HG03442 (cell line): ENCODE data around the gene RNF13.
"Not testable (repeated sequence)": the region's sequence is repeated elsewhere in the genome, so short reads cannot be mapped to it uniquely, and the experiment has no call there.

Experiments
- ATAC-seq: cut with Tn5 transposase; IDR thresholded peaks from one replicate; pipeline ENCODE4 v1.9.1; 2021; ENCODE audit warnings: mild to moderate bottlenecking, moderate library complexity; ENCODE audit not compliant: unreplicated experiment

The RNF13 gene

DNA sequence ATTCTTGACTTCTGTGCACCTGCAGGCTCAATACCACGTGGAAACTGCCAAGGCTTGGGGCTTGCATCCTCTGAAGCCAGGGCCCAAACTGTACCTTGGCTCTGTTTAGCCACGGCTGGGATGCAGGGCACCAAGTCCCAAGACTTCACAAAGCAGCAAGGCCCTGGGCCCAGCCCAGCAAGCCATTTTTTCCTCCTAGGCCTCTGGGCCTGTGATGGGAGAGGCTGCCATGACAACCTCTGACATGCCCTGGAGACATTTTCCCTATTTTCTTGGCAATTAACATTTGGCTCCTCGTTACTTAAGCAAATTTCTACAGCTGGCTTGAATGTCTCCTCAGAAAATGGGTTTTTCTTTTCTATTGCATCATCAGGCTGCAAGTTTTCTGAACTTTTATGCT lies 25.5 kb downstream of the RNF13 start:
- not testable (repeated sequence) for ATAC-seq

DNA sequence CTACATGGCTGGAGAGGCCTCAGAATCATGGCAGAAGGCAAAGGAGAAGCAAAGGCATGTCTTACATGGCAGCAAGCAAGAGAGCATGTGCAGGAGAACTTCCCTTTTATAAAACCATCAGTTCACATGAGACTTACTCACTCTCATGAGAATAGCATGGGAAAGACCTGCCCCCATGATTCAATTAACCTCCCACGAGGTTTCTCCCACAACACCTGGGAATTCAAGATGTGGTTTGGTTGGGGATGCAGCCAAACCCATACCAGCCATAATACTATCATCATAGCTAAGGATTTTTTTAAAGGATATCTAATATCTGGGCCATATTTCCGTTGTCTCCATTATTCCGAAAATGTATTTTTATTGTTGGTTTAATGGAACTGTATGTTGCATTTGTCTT lies 26.5 kb downstream of the RNF13 start:
- not testable (repeated sequence) for ATAC-seq

DNA sequence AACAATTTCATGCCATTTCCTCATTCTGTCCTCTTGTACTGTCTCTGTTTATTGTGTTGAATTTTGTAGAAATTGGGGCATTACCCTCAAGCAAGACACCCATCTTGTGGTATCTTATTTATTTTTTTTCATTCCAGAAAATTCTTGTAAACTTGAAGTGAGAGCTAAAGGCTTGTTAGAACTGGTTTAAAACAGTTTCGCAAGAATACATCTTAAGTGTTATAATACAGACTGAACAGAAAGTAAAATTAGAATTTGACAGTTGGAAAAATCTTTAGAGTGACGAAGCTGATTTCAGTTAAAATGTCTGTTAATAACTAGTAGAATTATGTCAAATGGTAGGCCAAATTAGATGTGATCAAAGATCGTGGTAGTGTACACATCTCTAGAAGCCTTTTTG lies 26.9 kb downstream of the RNF13 start:
- no peak for ATAC-seq

DNA sequence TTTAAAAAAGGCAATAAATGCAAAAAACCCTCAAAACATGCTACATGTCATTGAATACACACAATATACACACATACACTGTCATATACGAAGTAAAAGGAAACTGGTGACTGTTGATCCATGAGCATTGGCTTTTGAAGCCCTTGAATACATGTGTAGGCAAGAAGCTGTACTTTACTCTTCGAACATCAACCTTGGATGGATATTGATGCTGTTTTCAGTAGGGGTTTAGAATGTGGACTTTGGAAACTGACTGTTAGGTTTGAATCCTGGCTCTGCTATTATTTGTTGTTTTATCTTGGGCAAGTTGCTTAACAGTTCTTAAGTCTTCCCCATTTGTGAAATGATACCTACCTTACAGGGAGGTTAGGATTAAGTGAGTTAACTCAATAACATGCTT lies 30.5 kb downstream of the RNF13 start:
- no peak for ATAC-seq

DNA sequence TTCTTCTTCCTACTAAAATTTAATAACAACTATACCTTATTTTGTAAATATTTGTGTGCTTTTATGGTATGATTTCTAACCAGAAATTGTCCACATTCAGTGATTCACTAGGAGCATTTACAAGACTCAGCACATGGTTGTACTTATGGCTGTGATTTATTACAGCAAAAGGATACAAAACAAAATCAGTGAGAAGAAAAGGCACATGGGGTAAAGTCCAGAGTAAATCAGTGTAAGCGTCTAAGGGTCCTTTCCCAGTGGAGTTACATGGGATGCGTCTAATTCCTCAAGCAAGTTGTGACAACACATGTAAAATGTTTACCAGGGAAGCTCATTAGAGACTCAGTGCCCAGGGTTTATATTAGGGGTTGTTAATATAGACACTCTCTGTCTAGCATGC lies 31.1 kb downstream of the RNF13 start:
- ATAC-seq, result no peak

DNA sequence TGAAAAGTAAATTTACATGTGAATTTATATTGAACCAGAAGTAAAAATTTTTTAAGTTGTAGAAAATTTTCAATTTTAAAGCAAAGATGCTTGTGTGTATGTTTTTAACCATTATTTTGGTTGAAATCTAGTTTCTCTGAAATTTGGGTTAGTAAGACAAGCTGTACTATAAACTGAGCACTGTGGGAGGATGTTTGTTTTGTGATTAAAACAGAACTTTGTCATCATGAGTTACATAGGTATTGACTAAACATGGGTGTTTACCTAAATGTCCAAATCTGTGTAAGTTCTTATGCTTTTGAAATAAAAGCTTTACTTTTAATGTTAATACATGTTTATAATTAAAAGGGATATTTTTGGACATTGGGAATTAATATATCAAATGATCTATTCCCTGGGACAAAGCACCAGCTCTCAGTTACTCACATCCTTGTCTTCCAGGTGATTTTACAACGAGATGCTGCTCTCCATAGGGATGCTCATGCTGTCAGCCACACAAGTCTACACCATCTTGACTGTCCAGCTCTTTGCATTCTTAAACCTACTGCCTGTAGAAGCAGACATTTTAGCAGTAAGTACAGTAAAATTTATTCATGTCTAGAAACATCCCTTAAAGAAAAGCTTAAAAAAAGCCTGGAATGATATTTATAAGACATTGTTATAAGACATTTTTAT lies 32.7 kb downstream of the RNF13 start:
- ATAC-seq, result no peak

DNA sequence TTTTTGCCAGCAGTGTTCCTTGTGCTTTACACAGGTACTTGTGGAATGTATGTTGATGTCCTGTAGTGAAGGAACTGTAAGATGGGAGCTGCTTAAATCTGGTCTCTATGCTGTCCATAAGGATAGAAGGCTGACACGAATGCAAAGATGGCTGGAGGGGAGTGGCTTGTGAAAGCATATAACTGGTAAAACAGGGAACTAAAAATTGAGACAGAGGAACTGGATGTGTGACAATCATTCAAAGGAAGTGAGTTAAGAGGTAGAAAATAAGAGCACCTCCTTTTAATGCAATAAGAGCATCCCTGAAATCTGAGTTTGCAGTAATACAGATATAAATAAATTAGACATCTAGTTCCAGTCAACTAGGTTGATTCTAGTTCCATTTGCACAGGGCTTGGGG lies 35.2 kb downstream of the RNF13 start:
- ATAC-seq, result no peak

DNA sequence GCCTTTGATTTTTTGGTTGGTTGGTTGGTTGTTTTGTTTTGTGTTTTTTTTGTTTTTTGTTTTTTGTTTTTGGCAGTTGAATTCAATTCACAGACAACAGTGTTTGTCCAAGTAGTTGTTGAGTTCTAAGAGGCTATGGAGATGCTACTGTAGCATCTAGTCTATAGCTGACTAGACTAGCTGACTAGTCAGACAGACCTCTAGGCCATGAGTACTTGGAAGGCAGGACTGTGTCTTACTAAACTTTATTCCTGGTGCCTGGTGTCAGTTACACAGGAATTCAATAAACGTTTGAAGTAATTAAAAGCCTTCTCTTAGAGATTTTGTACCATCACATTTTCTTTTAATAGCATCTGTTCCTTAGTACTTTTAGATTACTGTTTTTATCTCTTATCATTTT lies 35.7 kb downstream of the RNF13 start:
- ATAC-seq, result no peak

DNA sequence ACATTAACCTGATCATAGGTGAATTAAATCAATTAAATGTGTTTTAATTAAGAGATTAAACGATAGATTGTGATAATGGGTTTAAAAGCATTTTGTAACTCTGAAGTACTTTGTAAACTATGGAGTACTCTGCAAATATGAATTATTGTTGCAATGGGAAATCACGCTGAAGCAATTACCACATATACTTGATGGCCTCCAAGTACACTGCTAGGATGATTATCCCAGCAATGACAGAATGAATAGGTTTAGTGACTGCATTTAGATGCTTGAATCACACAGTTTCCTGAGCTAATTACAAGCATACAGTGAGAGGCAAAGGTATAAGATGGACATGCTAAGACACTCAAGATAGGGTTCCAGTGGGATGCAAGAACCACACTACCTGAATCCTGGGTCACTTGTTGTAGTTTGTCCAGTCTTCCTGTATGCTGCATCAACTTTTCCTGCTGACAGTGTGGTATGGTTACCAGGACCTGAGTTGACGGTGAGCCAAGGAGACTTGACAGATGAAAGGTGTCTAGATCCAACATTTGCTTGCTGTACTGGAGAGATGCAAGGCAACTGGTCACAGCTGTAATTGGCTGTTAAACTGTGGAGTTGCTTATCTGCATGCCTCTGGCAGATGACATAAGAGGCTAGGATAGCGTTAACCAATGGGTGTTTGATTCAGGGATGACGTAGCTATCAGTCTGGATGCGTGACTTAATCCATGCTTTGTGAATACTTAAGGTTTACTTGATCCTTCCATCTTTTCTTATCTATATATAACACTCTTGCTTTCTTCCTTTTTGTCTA lies 38.0 kb downstream of the RNF13 start:
- ATAC-seq, result no peak

DNA sequence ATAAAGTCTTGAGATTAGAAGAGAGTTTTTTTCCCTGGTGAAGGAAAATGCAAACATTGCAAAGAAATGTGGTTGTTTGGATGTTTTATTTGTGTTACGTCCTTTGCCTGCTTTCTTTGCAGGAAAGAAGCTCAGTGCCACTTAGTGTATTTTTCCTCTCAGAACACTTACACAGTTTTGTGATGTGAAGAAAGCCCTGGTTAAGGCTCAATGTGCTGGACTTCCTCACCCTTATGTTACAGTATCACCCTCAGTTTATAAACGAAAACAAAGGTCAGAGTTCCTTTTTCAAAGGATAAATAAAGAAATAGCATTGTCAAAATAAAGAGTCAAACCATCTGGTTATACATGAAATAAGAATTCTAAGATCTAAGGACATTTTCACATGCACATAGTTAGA lies 45.9 kb downstream of the RNF13 start:
- no peak for ATAC-seq

DNA sequence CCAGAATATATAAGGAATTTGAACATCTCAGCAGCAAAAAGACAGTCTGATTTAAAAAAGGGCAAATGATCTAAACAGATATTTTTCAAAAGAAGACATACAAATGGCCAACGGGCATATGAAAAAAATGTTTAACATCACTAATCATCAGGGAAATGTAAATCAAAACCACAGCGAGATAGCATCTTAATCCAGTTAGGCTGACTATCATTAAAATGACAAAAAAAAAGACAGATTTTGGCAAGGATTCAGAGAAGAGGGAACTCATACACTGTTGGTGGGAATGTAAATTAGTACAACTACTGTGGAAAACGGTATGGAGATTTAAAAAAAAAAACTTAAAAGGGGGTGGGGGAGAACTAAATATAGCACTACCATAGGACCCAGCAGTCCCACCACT lies 47.9 kb downstream of the RNF13 start:
- no peak for ATAC-seq

DNA sequence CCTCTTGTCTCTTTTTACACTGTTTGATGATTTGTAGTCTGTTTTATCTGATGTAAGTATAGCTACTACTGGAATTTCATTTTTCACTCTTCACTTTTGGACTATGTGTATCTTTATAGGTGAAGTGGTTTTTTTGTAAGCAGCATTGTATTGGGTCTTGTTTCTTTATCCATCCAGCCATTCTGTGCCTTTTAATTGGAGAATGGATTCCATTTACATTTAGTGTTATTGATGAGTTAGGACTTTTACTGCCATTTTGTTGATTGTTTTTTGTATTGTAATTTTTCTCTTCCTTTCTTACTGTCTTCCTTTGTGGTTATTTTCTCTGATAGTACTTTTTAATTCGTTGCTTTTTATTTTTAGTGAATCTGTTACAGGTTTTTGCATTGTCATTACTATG lies 54.5 kb downstream of the RNF13 start:
- ATAC-seq, result no peak

DNA sequence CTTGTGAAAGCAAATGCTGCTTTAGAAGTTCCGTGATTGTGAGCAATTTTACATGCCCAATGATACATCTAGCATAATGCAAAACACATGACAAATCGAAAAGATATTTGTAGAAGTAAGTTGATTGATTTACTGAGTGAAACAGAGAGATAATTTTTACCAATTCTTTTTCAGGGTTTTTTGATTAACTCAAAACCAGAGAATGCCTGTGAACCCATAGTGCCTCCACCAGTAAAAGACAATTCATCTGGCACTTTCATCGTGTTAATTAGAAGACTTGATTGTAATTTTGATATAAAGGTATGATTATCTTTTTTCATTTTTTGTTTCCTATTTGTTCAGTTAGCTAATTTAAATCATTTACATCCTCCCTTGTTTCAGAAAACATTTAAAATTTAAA lies 58.8 kb downstream of the RNF13 start:
- no peak for ATAC-seq

DNA sequence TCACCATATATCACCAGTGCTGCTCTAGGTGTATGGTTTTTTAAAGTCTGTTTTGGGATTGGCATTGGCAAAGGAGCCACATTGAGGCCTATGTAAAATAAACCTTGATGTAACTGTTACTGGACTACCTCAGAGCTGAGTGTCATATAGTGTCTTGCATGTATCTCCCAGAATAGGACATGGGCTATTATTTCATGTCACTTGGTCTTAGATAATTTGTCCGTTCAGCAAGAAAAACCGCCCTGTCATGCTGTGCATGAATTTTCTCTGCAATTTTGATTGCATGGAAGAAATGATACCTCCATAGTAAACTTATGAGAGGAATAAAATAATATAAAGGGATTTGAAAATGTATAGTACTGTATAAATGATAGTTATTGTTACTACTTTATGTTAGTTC lies 59.6 kb downstream of the RNF13 start:
- ATAC-seq, result no peak

DNA sequence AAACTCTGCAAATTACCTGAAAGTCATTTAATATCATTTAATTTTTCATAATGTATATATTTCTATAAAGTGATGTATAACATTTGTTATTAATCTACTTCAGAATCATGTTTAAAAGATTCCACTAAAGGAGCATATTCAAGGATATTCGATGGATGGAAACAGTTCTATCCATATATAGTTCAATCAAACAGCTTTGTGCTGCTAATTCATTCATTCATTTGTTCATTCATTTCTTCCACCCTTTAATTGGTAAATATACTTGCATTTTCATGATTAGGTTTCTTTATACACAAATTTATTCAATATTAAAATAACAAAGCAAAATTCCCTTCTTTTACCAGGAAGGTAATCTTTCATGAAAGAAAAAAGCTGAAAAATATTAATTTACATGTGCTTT lies 64.7 kb downstream of the RNF13 start:
- ATAC-seq, result no peak

DNA sequence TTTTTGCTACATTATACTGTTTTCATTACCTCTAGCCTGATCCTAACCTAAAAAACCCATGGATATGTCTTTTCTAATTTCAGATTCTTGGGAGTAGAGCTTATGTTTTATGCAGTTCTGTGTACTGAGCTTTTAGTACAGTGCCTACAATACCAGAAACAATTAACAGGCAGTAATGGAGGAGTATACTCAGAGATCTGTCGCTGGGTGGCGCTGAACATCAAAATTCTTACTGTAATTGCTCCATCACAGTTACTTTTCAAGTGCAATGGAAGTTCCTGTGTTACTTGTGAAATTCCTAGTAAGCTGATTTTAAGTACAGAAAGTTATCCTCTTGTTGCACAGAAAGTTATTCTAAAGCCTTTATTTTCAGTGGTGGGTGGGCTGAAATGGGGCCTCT lies 66.9 kb downstream of the RNF13 start:
- peak; percentile 90 for ATAC-seq

DNA sequence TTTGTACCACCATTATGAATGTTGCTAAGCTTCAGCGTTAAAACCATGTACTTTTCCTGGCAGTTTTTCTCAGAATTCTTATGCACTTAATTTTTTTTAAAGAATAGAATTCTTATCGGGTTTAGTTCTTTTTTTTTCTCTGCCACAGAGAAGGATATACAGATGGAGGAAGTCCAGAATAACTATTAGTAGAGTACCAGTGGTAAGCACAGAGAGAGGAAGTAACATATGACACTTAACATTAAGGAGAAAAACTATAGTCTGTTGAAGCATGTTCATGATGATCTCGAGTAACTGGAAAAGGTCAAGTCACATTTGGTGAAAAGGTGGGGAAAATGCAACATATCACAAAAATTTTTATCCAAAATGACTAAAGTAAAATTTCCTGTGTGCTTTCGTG lies 68.9 kb downstream of the RNF13 start:
- no peak for ATAC-seq

DNA sequence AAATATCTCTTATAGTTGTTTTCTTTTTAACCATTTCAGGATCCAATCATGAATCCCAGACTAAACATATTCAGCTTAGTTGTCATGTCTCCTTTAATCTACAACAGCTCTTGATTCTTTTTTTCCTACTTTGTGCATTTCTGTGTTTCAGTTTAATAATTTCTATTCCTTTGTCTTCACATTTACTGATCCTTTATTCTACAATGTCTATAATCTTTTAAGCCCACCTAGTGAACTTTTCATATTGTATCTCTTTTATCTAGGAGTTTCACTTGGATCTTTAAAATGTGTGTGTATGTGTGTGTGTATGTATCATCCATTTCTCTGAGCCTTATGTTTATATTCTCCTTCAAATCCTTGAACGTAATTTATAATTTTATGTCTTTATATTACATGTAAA lies 70.1 kb downstream of the RNF13 start:
- no peak for ATAC-seq

DNA sequence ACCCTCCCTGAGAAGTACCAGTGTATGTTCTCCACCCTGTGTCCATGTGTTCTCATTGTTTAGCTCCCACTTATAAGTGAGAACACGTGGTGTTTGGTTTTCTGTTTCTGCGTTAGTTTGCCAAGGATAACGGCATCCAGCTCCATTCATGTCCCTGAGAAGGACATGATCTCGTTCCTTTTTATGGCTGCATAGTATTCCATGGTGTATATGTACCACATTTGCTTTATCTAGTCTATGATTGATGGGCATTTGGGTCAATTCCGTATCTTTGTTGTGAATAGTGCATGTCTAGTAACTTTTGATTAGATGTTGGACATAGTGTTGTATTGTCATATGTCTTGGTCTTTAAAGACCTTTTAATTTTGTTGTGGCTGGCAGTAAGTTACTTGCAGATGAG lies 70.8 kb downstream of the RNF13 start:
- ATAC-seq, result not testable (repeated sequence)

DNA sequence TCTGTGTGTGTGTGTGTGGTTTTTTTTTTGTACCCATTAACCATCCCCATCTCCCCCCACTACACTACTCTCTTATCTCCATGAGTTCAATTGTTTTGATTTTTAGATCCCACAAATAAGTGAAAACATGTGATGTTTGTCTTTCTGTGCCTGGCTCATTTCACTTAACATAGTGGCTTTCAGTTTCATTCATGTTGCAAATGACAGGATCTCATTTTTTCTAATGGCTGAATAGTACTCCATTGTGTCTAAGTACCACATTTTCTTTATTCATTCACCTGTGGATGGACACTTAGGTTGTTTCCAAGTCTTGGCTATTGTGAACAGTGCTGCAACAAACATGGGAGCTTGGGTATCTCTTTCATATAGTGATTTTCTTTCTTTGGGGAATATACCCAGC lies 71.8 kb downstream of the RNF13 start:
- ATAC-seq, result not testable (repeated sequence)

DNA sequence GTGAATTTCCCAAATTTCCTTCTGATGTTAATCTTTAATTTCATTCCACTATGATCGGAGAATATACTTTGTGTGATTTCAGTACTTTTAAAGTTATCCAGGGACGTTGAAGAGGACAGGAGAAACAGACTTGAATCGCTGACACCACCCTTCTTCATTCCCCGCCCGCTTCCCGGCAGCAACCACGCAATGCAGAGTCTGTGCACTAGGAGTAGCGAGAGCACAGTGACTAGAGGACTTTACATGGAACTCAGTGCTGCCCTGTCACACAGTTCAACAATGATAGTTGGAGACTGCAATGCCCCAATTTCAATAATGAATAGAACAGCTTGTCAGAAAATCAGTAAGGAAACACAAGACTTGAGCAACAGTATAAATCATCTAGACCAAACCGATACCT lies 73.9 kb downstream of the RNF13 start:
- no peak for ATAC-seq

DNA sequence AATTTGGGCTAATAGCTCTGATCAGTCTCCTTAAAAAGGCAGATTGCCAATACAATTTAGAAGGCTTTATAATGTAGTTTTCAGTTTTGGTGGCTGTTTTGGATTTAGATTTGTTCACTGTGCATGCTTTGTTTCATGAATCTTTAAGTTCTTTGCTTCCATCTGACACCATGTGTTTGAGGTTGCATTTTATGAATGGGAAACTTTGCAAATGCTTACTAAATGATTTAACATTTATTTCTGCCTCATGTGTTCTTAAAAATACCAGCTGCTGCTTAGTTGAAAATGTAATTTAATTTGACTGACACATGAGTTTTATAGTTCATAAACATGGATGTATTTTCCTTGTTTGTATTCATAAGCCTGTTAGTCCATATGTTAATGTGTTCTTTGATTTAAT lies 78.6 kb downstream of the RNF13 start:
- no peak for ATAC-seq

DNA sequence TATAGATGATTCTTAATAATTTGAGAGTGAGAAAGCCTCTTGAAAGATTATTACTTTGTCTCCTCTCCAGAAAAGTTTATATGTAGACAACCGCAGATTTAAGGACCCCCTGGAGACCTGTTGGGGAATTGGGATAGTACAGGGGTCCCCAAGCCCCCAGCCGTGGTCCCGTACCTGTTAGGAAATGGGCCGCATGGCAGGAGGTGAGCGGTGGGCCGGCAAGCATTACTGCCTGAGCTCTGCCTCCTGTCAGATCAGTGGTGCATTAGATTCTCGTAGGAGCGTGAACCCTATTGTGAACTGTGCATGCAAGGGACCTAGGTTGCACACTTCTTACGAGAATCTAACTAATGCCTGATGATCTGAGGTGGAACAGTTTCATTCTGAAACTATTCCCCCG lies 79.4 kb downstream of the RNF13 start:
- ATAC-seq, result no peak
